Omental fat pad (tissue), 4 donors: ENCODE measurements around the gene LPA. TPM values are rescaled to one million over a fixed set of nuclear protein-coding genes. Genes with fewer than 3 reads are reported as not detected.
"Not testable (repeated sequence)": the region's sequence is repeated elsewhere in the genome, so short reads cannot be mapped to it uniquely, and the experiment has no call there.

Source experiments
- ATAC-seq: fragments of 150-250 bp; one replicate; pipeline ENCODE4 v1.9.1; 2016; ENCODE audit warnings: mild to moderate bottlenecking, moderate library complexity; ENCODE audit not compliant: low FRiP score
- DNase-seq: peaks from one replicate; pipeline ENCODE4 v3.0.0-alpha.2; 2019; ENCODE audit warnings: low spot score
- CTCF ChIP-seq, 3 donors: fragments of 450-650 bp; IDR thresholded peaks; one replicate each; pipeline ENCODE4 v1.5.1; 2016 to 2017; ENCODE audit warnings: antibody characterized with exemption in 3 of 3, mild to moderate bottlenecking in 3 of 3, moderate library complexity in 2 of 3
- total RNA-seq, 4 donors: library from RNA; depleted of rRNA; stranded (reverse); fragments of >200 nt; gene quantifications; one replicate each; pipeline ENCODE4 v1.1.0, GENCODE V29; 2016

Gene LPA
- total RNA-seq, result under 1 TPM in 2 of 4 donors, not detected in 2; 0.24 to 0.65 TPM

DNA sequence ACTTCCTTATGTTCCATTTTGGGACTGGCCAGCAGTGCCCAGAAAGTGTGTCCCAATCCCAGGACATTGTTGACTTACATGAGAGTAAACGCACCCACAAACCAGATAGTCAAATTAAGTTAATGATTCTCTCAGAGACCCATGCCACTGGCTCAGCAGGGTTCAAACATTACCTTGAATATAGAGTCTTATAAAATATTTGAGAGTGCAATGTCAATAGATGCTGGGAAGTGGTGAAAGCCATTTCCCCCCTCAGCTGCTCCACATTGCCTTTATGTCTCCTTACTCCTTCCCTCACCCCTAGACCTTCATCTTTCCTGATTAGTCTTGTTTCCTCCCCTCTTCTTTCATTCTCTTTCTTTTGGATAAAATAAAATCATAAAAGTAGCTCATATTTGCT is at the start of gene LPA:
TSS of gene LPA (minus strand) at position 78 of the 400 bp plus-strand sequence. CDS start at position 17, 61 bp downstream.
- ATAC-seq, DNase-seq: not testable (repeated sequence)

- not testable (repeated sequence) for DNase-seq, ATAC-seq
Observed at GRCh38 chr6:160708993-160709392, 44.9 kb upstream of the LPA start.

- ATAC-seq, DNase-seq: not testable (repeated sequence)
Observed at GRCh38 chr6:160704688-160705087, 40.6 kb upstream of the LPA start.

DNA sequence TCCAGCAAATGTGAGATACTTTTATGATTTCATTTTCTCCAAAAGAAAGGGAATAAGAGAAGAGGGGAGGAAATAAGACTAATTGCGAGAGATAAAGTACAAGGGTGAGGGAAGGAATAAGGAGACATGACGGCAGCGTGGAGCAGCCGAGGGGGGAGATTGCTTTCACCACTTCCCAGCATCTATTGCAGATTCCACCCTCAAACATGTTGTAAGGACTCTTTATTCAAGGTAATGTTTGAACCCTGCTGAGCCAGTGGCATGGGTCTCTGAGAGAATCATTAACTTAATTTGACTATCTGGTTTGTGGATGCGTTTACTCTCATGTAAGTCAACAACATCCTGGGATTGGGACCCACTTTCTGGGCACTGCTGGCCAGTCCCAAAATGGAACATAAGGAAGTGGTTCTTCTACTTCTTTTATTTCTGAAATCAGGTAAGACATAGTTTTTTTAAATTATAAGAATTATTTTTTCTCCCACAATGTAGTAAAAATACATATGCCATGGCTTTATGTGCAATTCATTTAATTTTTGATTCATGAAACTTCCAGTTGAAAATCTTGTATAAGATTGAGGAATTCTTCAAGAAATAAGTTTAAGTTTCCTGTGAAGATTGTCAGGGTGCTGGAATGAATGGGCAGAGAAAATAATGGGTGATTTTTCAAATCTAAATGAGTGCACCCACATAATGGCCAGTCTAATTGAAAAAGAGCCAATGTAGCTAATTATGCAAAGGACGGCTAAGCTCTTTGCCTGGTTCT is 38.0 kb upstream of the LPA start, which contains the start of gene PLG:
TSS of gene PLG (plus strand) at position 327 of the 763 bp plus-strand sequence. CDS start at position 388, 61 bp downstream.
- not testable (repeated sequence) for ATAC-seq, DNase-seq

GRCh38 chr6:160697826-160698225 is 33.8 kb upstream of the LPA start:
- ATAC-seq (no peak), DNase-seq (no peak)
- no peak for TF ChIP-seq CTCF (IDR thresholded peaks at IDR 0.05)

DNA sequence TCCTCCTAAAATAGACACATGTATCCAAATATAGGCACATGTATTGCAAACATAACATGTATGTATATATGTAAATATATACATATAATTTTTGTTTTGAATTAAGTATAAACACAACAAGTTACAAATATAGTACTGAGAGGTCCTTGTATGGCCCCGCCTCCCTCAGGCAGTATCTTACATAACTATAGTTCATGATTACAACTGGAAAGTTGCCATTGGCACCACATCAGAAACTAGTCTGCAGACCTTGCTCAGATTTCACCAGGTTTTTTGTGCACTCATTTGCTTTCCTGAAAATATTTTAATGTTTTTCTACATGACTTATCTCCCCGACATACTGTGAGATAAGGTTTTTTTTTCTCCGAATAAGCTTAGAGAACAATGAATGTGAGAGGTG is 32.8 kb upstream of the LPA start:
- not testable (repeated sequence) for ATAC-seq, DNase-seq

DNA sequence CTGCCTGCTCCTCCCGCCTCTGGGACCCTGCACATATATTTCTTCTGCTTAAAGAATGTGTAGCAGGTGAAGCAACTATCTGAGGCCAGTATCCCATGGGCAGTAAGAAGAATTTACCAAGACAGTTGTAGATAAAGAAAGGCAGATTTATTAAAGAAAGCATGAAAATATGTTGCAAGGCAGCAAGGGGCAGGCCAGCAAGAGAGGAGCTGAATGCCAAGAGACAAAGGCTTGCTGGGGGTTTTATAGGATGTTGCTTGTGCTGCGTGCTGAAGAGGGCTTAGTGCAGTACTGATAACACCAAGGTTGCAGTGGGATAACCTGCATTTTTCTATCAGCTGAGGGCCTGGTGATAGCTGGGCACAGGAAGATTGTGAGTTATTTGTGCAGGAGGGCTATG is 31.5 kb upstream of the LPA start:
- not testable (repeated sequence) for ATAC-seq, DNase-seq

GRCh38 chr6:160695025-160695424 is 30.9 kb upstream of the LPA start:
- DNase-seq, ATAC-seq: not testable (repeated sequence)

DNA sequence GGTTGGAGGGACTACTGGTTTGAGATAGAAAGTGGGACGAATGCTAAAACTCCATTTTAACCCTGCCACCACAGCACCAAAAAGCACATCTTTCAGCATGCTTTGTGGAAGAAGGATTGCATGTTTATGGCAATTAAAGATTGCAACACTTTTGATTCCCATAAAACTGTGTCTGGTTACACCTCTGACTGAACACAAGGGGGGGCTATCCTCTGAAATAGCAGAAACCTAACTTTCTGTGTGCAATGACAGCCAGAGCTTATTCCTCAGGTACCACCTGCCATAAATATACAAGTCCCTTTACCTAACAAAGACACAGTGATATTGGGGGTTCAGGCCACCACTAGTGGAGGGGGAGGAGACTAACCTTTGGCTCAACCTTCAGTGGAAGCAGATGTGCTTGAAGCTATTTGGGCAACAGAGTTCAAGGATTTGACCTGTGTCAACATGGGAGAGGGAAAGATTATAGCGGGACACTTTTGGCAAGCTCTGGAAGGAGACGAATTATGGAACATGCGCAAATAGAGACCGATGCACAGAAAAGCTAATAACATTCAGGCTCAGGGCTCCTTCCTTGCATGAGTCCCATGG is 28.4 kb upstream of the LPA start:
- no peak for TF ChIP-seq CTCF (IDR thresholded peaks at IDR 0.05)
- no peak for DNase-seq
- ATAC-seq, result no peak

- DNase-seq, result no peak
- ATAC-seq, result no peak
- TF ChIP-seq CTCF (IDR thresholded peaks at IDR 0.05), result no peak
Observed at GRCh38 chr6:160691617-160692016, 27.5 kb upstream of the LPA start.

DNA sequence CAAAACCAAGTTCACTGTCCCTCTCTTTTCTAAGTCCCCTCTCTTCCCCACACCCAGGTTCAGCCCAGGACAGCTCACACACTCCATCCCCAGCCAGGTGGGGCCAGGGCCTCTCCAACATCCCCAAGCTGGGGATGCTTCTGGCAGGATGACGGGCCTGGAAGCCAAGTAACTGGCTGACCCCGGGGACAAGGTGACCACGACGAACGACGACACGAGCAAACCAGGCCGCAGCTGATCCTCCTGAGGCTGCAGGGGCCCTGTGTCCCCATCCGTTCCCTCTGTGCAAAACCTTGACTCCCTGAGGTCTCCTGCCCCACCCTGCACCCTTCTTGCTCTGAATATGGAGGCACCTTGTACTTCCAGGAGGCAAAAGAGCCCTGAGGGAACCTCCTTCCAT is 26.4 kb upstream of the LPA start:
- DNase-seq, result no peak
- no peak for ATAC-seq
- no peak for TF ChIP-seq CTCF (IDR thresholded peaks at IDR 0.05)
